OCI-LY3 (cell line): ENCODE data around the gene ACAA2.

Experiments used
- H2AFZ ChIP-seq: fragments of 200-600, 300-600 bp; shearing (Covaris generic); 2 replicates; pipeline ENCODE4 v1.6.0; 2014; ENCODE audit warnings: antibody characterized with exemption, low read depth, low read length
- H3K27ac ChIP-seq: fragments of 200-600, 300-600 bp; sonication (generic); 2 replicates; pipeline ENCODE4 v1.5.1; 2014; ENCODE audit warnings: mild to moderate bottlenecking, low read length, moderate library complexity, mixed read lengths
- H3K27me3 ChIP-seq: fragments of 200-600, 300-600 bp; sonication (generic); 2 replicates; pipeline ENCODE4 v1.6.1; 2014; ENCODE audit warnings: low read depth, low read length, mixed read lengths
- H3K36me3 ChIP-seq: fragments of 200-600, 300-600 bp; sonication (generic); replicated peaks from 2 replicates; pipeline ENCODE3; 2014; ENCODE audit warnings: low read depth, low read length, mixed read lengths
- H3K4me1 ChIP-seq: fragments of 300-600, 200-600 bp; sonication (generic); 2 replicates; pipeline ENCODE4 v1.6.1; 2014; ENCODE audit warnings: low read length, mixed read lengths
- H3K4me2 ChIP-seq: fragments of 200-600, 300-600 bp; sonication (generic); 2 replicates; pipeline ENCODE4 v1.6.1; 2014; ENCODE audit warnings: low read length, mixed read lengths
- H3K4me3 ChIP-seq: fragments of 300-600, 200-600 bp; sonication (generic); 2 replicates; pipeline ENCODE4 v1.5.1; 2014; ENCODE audit warnings: antibody characterized with exemption, mild to moderate bottlenecking, low read length, moderate library complexity
- H3K79me2 ChIP-seq: fragments of 300-600, 200-600 bp; shearing (Covaris generic); 2 replicates; pipeline ENCODE4 v1.6.1; 2014; ENCODE audit warnings: mild to moderate bottlenecking, low read length, mixed read lengths
- H3K9ac ChIP-seq: fragments of 300-600, 200-600 bp; shearing (Covaris generic); 2 replicates; pipeline ENCODE4 v1.6.0; 2014; ENCODE audit warnings: mild to moderate bottlenecking, low read length, moderate library complexity
- H3K9me3 ChIP-seq: fragments of 200-600, 300-600 bp; shearing (Covaris generic); 2 replicates; pipeline ENCODE4 v1.6.1; 2014; ENCODE audit warnings: low read length, mixed read lengths; ENCODE audit not compliant: insufficient read depth
- H4K20me1 ChIP-seq: fragments of 200-600, 300-600 bp; sonication (generic); 2 replicates; pipeline ENCODE4 v1.6.1; 2016; ENCODE audit warnings: low read length, mixed read lengths; ENCODE audit not compliant: insufficient read depth
- CTCF ChIP-seq: fragments of 200-600, 300-600 bp; sonication (generic); IDR thresholded peaks from 2 replicates; pipeline ENCODE4 v1.5.1; 2014; ENCODE audit warnings: antibody characterized with exemption, low read length, low read depth
- EZH2phosphoT487 ChIP-seq: fragments of 200-600 bp; shearing (Covaris generic); IDR thresholded peaks from 2 replicates; pipeline ENCODE4 v1.6.1; 2018; ENCODE audit warnings: antibody characterized with exemption, mixed run types, low read depth

The ACAA2 gene

GRCh38 chr18:49856496-49856895, 43.2 kb upstream of the ACAA2 start:
- Histone ChIP-seq H3K4me3 (no peak overlapping the region), H2AFZ (no peak overlapping the region), H4K20me1 (no peaks in the 10 kb centered on the region), H3K4me2 (no peak overlapping the region), H3K27ac (no peak overlapping the region), H3K79me2 (no peaks in the 10 kb centered on the region), H3K4me1 (peaks cover 9% of the 10 kb centered on the region), H3K9me3 (no peaks in the 10 kb centered on the region), H3K36me3 (no peaks in the 10 kb centered on the region), H3K27me3 (no peaks in the 10 kb centered on the region), H3K9ac (no peak overlapping the region)
- TF ChIP-seq EZH2phosphoT487 (no peak), CTCF (no peak)

DNA sequence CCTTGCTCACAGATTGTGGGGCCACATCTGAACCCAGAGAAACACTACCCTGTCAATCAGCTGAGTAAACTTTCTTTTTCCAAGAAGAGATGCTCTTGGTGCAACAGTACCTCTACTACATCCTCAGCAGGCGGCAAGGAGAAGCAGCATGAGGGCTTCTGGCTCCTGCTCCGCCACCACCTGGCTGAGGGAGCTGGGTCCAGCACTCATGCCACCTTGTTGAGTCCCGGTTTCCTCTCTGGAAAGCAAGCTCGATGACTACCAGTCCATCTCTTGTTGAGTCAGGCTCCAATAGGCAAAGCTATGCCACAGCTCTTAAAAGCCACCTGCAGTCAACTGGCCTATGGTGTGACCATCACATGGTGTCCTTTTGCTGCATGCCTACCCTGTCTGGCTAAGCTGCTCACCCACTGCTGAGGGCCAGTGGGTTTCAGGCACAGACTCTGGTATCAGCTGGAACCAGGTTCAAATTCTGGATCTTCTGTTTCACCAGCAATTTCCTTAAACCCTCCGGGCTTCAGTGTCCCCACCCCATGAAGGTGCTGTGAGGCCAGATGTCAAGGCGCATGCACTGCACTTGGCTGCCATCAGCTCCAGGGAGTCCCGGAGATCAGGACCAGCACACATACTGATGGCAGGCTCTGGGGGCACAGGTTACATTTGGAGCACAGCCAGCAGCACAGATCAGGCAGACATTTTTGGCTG, 42.5 kb upstream of the ACAA2 start:
- H3K4me1 ChIP-seq: peaks cover 9% of the 10 kb centered on the region
- no peak overlapping the region for H3K9ac ChIP-seq
- H3K27me3 ChIP-seq: no peaks in the 10 kb centered on the region
- no peaks in the 10 kb centered on the region for H4K20me1 ChIP-seq
- H3K36me3 ChIP-seq: no peaks in the 10 kb centered on the region
- H3K79me2 ChIP-seq: no peaks in the 10 kb centered on the region
- no peak overlapping the region for H3K4me2 ChIP-seq
- no peak overlapping the region for H3K27ac ChIP-seq
- H3K4me3 ChIP-seq: no peak overlapping the region
- no peak overlapping the region for H2AFZ ChIP-seq
- no peak for TF ChIP-seq CTCF
- TF ChIP-seq EZH2phosphoT487: no peak
- H3K9me3 ChIP-seq: no peaks in the 10 kb centered on the region

DNA sequence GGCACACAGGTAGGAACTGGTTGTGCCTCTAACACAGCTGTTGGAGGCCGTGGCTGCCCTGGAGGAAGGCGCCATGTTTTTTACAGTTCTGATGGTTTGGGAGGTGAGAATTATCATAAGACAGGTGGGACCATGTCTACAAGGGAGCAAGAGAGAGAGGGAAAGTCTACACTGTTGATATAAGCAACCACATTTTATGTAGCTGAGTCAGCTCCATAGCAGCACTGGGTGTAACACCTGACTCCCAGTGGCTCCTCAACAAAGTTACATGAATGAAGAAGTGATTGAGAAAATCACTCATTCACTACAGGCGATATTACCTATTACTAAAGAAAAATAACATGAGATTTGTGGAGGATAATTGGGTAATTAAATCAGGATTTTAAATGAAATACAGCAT, 41.3 kb upstream of the ACAA2 start:
- no peaks in the 10 kb centered on the region for H4K20me1 ChIP-seq
- TF ChIP-seq EZH2phosphoT487 (no peak), CTCF (no peak)

DNA sequence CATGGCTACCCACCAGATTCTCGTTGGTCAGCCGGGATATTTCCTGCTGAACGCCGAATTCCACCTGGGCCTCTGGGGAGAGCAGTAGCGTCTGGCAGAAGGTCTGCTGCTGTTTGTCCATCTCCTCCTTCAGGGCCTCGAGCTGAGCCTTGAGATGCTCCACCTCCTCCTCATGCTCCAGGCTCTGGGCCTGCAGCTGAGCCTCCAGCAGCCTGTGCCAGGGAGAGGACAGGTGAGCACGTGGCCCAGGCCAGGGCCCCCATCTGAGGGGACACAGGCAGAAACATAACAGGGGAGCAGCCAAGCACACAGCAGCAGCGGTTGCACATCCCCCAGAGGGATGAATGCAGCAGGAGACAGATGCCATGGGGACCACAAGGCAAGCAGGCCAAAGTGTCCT, 40.1 kb upstream of the ACAA2 start:
- Histone ChIP-seq H3K9ac (no peak overlapping the region), H3K27ac (no peak overlapping the region), H3K79me2 (no peaks in the 10 kb centered on the region), H3K9me3 (no peaks in the 10 kb centered on the region), H3K27me3 (peaks cover 9% of the 10 kb centered on the region), H3K36me3 (no peaks in the 10 kb centered on the region), H2AFZ (no peak overlapping the region), H3K4me1 (peaks cover 6% of the 10 kb centered on the region), H3K4me2 (no peak overlapping the region), H3K4me3 (no peak overlapping the region), H4K20me1 (no peaks in the 10 kb centered on the region)
- TF ChIP-seq CTCF (no peak), EZH2phosphoT487 (no peak)

More for the DNA sequence above, 41.3 kb upstream of the ACAA2 start:
- no peak overlapping the region for H2AFZ ChIP-seq
- no peak overlapping the region for H3K27ac ChIP-seq
- H3K4me2 ChIP-seq: no peak overlapping the region
- H3K36me3 ChIP-seq: no peaks in the 10 kb centered on the region
- H3K4me3 ChIP-seq: no peak overlapping the region
- H3K4me1 ChIP-seq: peaks cover 9% of the 10 kb centered on the region
- no peaks in the 10 kb centered on the region for H3K27me3 ChIP-seq
- H3K9me3 ChIP-seq: no peaks in the 10 kb centered on the region
- H3K79me2 ChIP-seq: no peaks in the 10 kb centered on the region
- H3K9ac ChIP-seq: no peak overlapping the region
